Progenitor cell of endocrine pancreas (in vitro differentiated cells): Measurements from ENCODE around the gene MEIS2. TPM values are rescaled to one million over a fixed set of nuclear protein-coding genes. Genes with fewer than 3 reads are reported as not detected.

ENCODE experiments used
- DNase-seq: peaks from one replicate; pipeline ENCODE4 v3.0.0; 2021; ENCODE audit warnings: low spot score; ENCODE audit not compliant: unreplicated experiment
- H3K27ac Mint-ChIP-seq: 2 replicates; pipeline ENCODE4 v1.8.0; 2021; ENCODE audit warnings: mild to moderate bottlenecking, moderate library complexity, mixed read lengths
- H3K27me3 Mint-ChIP-seq: 2 replicates; pipeline ENCODE4 v1.8.0; 2021; ENCODE audit warnings: mixed read lengths
- H3K36me3 Mint-ChIP-seq: 2 replicates; pipeline ENCODE4 v1.8.0; 2022; ENCODE audit warnings: mixed read lengths; ENCODE audit not compliant: insufficient read depth
- H3K4me1 Mint-ChIP-seq: 2 replicates; pipeline ENCODE4 v1.8.0; 2021; ENCODE audit warnings: low read depth, mixed read lengths
- H3K4me3 Mint-ChIP-seq: 2 replicates; pipeline ENCODE4 v1.8.0; 2021; ENCODE audit warnings: low read depth, mild to moderate bottlenecking, moderate library complexity, mixed read lengths
- H3K9me3 Mint-ChIP-seq: 2 replicates; pipeline ENCODE4 v1.8.0; 2021; ENCODE audit warnings: low read depth, mixed read lengths
- long read RNA-seq: library from polyadenylated mRNA; unstranded; transcript quantifications from one replicate; pipeline ENCODE4 v2.0.0, GENCODE V29; 2020
- total RNA-seq: library from RNA; stranded (reverse); gene quantifications from 2 replicates; pipeline ENCODE4 v1.2.1, GENCODE V29; 2021
- TF ChIP-seq, protein P1 (sequence below): fragments of 200-600 bp; sonication (generic); IDR thresholded peaks from one replicate; pipeline ENCODE4 v1.5.0; 2021; ENCODE audit warnings: antibody characterized with exemption, mild to moderate bottlenecking; ENCODE audit not compliant: unreplicated experiment

MEIS2 gene
- total RNA-seq = 133 and 143 TPM in 2 replicates
- long read RNA-seq, partial matches to known transcripts = 35 of 88 reads
- long read RNA-seq, other reads (novel, unspliced or antisense) = 45 of 88 reads

DNA sequence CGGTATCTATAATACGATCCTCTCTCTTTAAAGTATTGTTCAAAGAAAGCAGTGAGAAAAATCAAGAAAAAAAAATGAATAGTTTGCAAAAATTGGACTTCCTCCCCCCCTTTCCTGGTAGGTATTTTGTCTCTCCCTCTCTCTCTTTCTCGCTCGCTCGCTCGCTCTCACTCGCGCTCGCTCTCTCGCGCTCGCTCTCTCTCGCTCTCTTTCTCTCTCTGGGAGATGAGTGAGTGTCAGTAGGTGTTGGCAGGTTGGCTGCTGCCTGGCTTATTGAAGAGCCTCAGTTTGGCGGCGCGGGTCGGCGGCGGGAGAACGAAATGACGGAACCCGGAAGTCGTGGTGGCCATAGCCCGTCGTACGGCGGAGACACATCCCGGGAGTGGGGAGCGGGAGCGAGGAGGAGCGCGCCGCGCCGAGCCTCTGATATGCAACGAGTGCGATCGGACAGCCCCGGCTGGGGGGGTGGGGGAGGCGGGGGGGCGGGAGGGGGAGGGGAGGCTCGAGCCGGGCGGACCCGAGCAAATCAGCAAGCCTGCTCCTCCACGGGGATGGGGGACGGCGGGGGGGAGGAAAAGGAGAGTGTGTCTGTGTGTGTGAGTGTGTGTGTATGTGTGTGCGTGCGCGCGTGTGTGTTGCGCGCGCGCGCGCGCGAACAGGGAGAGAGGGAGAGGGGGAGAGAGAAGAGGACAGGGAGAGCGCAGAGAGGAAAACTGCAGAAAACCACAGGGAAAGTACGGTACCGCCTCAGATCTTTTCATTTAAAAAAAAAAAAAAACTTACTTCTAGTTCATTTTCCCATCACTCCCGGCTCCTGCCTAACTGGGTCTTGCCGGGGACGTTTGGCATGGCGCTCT is at the start of gene MEIS2:
TSS of gene MEIS2 (minus strand) at position 441 of the 857 bp plus-strand sequence. CDS start 1,083 bp downstream, outside the sequence.
- Mint-ChIP-seq H3K36me3 (peaks cover 7% of the 10 kb centered on the region), H3K27me3 (no peaks in the 10 kb centered on the region), H3K4me1 (peaks cover 32% of the 10 kb centered on the region), H3K27ac (peak within 1 kb of the TSS; percentile 99), H3K9me3 (no peaks in the 10 kb centered on the region), H3K4me3 (peak within 1 kb of the TSS; percentile 92)
- peak; percentile 78 for DNase-seq
- TF ChIP-seq, protein P1, sequence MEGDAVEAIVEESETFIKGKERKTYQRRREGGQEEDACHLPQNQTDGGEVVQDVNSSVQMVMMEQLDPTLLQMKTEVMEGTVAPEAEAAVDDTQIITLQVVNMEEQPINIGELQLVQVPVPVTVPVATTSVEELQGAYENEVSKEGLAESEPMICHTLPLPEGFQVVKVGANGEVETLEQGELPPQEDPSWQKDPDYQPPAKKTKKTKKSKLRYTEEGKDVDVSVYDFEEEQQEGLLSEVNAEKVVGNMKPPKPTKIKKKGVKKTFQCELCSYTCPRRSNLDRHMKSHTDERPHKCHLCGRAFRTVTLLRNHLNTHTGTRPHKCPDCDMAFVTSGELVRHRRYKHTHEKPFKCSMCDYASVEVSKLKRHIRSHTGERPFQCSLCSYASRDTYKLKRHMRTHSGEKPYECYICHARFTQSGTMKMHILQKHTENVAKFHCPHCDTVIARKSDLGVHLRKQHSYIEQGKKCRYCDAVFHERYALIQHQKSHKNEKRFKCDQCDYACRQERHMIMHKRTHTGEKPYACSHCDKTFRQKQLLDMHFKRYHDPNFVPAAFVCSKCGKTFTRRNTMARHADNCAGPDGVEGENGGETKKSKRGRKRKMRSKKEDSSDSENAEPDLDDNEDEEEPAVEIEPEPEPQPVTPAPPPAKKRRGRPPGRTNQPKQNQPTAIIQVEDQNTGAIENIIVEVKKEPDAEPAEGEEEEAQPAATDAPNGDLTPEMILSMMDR = no peak

DNA sequence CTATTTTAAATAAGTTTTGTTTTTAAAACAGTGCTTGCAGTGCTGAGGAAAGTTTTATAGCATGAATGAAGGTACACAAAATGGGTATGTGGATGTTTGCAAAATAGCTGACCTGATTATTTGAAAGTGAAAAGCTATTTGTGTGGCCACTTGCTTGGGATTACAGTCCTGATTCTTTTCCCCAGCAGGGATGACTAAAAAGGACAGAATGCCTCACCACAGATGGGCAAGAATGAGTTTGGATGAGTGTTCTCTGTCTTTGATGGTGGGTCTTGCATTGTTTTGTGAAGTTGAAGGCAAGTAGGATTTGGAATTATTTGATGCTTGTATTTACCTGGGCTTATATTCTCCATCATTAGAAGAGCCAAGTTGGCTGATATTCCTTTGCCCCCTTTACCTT is 48.8 kb upstream of the MEIS2 start:
- no peak overlapping the region for H3K4me3 Mint-ChIP-seq
- peaks cover 5% of the 10 kb centered on the region for H3K9me3 Mint-ChIP-seq
- DNase-seq = no peak
- H3K27me3 Mint-ChIP-seq = no peaks in the 10 kb centered on the region
- no peaks in the 10 kb centered on the region for H3K36me3 Mint-ChIP-seq
- H3K27ac Mint-ChIP-seq = no peak overlapping the region
- H3K4me1 Mint-ChIP-seq = peaks cover 17% of the 10 kb centered on the region
- TF ChIP-seq, protein P1 = no peak

DNA sequence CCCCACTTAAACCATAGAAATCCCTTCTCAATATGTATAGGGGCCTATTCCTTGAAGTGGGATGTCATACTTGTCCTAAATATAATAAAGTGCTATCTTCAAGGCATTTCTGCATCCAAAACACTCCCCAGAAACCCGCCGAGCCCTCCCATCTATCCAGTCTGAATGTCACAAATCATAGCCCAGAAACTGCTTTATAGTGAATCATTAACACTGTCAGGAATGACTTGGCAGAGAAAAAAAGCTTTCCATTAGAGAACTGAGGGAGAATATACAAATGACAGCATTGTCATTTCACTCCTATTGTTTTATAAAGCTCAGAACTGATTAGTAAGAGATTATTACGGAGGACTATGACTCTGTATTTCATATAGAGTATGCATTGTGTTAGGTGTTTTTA is 48.4 kb upstream of the MEIS2 start:
- H3K4me3 Mint-ChIP-seq = peak overlapping the region; percentile 2
- peaks cover 5% of the 10 kb centered on the region for H3K9me3 Mint-ChIP-seq
- H3K27me3 Mint-ChIP-seq = no peaks in the 10 kb centered on the region
- H3K4me1 Mint-ChIP-seq = peaks cover 20% of the 10 kb centered on the region
- no peak overlapping the region for H3K27ac Mint-ChIP-seq
- no peaks in the 10 kb centered on the region for H3K36me3 Mint-ChIP-seq
- TF ChIP-seq, protein P1 = no peak
- no peak for DNase-seq

DNA sequence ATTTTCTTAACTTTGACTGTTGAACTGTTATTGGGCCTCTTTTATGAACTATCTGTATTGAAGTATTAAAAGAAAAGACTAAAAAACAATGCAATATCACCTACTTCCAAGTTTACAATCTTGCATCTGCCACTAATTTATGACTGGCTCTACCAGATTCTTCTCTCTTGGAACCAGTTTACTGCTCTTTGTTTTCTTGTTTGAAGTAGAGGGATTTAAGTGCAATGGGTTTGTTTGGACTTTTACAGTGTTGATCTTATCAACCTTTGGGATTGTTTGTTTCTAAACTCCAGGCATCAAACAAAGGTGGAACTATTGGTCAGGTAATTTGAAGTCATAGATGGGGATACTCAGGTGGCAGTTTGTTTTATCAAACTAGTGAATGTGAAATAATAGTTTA is 43.0 kb upstream of the MEIS2 start:
- Mint-ChIP-seq H3K4me3 (no peak overlapping the region), H3K36me3 (no peaks in the 10 kb centered on the region), H3K9me3 (no peaks in the 10 kb centered on the region), H3K27ac (no peak overlapping the region), H3K4me1 (peaks cover 15% of the 10 kb centered on the region), H3K27me3 (no peaks in the 10 kb centered on the region)
- DNase-seq = no peak
- TF ChIP-seq, protein P1 = no peak

DNA sequence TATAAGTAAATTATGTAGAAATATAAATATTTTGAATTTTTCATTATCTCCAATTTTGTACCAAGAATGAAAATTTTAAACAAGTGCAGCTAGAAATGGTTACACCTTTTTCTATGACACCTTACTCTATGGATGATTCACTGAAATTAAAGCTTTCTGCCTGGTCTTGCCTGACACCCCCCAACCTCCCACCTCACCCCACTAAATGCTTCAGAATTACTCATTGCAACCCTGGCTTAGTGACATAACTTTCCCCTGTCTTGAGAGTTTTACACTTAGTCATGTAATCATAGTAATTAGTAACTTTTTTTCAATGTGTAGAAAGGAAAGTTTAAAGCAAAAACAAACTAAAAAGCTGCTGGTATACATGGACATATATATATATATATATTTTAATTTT is 42.0 kb upstream of the MEIS2 start:
- Mint-ChIP-seq H3K4me3 (no peak overlapping the region), H3K36me3 (no peaks in the 10 kb centered on the region), H3K9me3 (no peaks in the 10 kb centered on the region), H3K27me3 (no peaks in the 10 kb centered on the region), H3K4me1 (peaks cover 9% of the 10 kb centered on the region), H3K27ac (no peak overlapping the region)
- TF ChIP-seq, protein P1 = no peak
- no peak for DNase-seq
